HG03520 (cell line): Measurements from ENCODE around the gene HACD1.
"Not testable (repeated sequence)": the region's sequence is repeated elsewhere in the genome, so short reads cannot be mapped to it uniquely, and the experiment has no call there.

Experiments
- ATAC-seq: cut with Tn5 transposase; IDR thresholded peaks from one replicate; pipeline ENCODE4 v1.9.1; 2021; ENCODE audit warnings: mild to moderate bottlenecking, moderate library complexity; ENCODE audit not compliant: unreplicated experiment

The HACD1 gene

GRCh38 chr10:17643755-17644484 is 26.7 kb upstream of the HACD1 start, which contains the start of gene STAM:
Gene STAM, plus strand, starts transcription at chr10:17644151. Its CDS starts 189 bp downstream, at chr10:17644340.
- peak; percentile 86 for ATAC-seq

DNA sequence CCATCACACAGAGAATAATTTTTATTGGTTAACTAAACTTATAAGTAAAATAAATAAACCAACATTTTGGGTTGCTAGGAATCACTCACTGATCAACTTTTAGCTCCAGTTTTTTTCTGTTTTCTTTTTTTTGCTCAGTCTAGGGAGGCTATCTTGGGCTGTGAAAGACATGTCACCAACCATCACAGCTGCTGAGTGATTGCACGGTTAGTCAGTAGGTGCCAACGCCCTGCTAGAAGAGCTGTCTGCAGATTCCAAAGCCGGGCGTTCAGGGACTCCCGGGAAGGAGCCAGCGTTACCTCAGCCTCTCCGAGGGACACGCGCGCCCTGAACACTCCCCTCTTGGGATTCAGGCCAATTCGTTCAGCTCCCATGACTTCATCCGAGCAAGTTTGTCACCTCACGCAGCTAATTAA is 26.2 kb upstream of the HACD1 start:
- peak; percentile 19 for ATAC-seq

- ATAC-seq = no peak
Observed at GRCh38 chr10:17640331-17640816, 23.2 kb upstream of the HACD1 start.

DNA sequence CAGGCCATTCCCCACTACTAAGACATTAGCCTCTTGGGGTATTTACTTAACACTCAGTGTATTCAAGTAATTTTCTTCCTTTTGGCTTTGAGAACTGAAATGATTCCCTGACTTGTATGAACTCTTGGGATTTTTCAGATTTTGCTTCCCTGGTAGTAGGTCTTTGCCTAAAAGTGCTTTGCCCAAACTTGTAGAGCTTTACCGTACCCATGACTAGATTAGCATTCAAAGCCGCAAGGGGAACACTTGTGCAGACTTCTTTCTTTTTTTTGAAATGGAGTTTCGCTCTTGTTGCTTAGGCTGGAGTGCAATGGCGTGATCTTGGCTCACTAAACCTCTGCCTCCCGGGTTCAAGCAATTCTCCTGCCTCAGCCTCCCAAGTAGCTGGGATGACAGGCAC is 20.7 kb upstream of the HACD1 start:
- no peak for ATAC-seq

DNA sequence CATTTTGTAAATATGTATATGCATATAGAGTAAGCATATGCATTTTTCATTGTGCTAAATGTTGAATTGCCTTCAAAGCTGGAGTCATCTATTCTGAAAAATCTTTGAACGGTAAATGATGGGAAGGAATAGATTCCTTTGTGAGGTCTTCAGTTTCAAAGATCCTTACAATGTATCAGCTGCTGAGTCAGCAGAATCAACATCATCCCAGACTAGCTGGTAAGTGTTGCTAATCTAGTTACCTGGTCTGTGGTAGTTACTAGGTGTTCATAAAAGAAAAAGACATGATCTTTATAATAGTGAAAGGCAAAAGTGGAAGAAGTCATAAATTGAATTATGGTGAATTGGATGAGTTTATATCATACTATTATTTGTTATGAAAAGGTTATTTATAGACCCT is 16.2 kb upstream of the HACD1 start:
- no peak for ATAC-seq

GRCh38 chr10:17632590-17632989 is 15.4 kb upstream of the HACD1 start:
- ATAC-seq = not testable (repeated sequence)

- no peak for ATAC-seq
Observed at GRCh38 chr10:17626656-17627055, 9.5 kb upstream of the HACD1 start.

DNA sequence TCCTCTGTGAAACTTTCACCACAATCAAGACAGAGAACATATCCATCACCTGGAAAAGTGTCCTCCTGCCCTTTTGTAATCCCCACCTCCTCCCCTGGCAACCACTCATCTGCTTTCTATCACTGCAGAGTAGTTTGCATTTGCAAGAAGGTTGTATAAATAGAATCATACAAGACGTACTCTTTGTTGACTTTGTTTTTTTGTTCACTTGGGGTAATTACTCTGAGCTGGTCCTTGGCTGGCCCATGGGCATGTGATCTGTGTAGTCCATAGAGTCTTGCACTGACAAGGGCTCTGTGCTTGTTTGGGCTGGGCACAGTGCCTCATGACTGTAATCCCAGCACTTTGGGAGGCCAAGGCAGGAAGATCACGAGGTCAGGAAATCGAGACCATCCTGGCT is 7.8 kb upstream of the HACD1 start:
- no peak for ATAC-seq

- ATAC-seq = no peak
Observed at GRCh38 chr10:17622061-17622460, 4.9 kb upstream of the HACD1 start.

DNA sequence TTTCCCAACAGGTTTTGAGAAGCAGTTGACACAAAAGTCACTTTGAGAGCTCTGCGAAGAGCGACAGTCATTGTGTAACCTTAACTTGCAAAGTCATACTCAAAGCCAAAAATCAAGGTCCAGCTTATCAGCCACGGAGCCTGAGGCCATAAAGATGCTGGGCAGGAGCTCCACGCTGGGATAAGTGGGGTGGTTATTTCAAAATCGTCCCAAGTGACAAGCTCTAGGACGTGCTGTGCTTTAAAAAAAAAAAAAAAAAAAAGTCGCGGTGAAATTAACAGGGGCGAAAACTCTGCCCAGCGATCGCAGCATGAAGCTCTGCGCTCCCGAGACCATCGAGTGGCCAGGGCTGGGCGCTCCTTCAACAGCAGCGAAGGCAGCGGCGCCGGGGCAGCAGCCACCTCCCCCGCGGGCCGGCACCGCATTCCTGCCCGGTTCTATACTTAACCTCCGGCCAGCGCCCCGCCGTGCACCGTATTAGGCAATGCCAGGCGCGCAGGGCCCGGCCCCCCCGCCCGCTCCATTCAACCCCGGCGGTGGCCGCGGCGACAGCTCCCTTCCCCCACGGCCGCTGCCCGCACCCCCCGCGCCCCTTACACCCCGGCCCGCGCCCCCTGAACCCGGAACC is 657 bp downstream of the HACD1 start:
- peak; percentile 27 for ATAC-seq

DNA sequence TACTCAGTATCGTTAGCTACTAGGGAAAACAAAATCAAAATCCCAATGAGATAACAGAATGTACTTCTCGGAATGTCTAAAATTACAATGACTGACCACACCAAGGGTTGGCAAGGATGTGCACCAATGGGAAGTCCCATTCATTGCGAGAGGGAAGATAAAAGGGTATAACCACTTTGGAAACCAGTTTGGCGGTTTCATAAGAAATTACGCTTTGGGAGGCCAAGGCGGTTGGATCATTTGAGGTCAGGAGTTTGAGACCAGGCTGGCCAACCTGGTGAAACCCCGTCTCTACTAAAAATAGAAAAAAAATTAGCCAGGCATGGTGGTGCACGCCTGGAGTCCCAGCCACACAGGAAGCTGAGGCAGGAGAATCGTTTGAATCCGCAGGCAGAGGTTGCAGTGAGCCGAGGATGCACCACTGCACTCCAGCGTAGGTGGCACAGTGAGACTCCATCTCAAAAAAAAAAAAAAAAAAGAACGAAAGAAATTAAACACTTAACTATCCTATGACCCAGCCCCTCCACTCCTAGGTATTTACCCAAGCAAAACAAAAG is 7.6 kb downstream of the HACD1 start:
- ATAC-seq = no peak

DNA sequence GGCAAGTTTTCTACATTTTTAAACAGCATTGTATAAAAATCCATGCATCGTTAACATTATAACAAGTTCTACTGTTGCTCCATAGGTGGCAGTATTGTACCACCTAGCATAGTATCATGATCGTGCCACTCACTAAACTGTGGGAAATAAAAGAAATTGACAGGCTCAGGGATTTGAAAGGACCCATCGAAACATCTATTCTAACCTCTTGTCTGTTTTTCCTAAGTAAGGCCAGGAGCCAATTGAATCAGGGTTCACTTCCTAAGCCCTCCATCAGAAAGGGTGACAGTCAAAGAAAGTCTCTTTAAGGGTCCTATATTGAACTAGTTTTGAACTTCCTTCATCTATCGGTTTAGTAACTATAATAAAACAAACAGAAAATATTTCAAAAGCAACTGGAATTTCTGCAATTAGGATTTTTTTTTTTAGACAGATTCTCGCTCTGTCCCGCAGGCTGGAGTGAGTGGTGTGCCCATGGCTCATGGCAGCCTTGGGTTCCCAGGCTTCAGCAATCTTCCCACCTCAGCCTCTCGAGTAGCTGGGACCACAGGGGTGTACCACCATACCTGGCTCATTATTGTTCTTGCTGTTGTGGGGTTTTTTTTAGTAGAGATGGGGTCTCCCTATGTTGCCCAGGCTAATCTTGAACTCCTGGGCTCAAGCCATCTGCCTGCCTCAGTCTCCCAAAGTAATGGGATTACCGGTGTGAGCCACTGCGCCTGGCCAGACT is 9.4 kb downstream of the HACD1 start:
- no peak for ATAC-seq

DNA sequence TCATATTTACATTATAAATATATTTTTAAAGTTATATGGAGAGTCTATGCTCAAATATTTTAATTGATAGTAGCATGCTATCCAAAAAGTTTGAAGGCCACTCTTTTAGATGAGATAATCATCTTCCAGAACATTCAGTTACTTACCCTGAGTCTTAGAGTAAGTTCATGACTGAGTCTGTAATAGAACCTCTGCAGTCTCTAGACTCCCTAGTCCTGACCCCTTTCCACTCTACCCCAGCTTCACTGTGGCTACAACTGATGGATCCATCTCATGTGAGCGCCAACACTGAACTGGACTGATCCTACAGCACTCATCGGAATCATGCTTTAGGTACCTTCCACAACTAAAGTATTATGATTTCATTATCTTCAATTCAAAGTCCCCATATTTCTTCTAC is 10.1 kb downstream of the HACD1 start:
- ATAC-seq = no peak

- ATAC-seq = no peak
Observed at GRCh38 chr10:17606547-17607040, 10.6 kb downstream of the HACD1 start.

GRCh38 chr10:17605936-17606335 is 11.2 kb downstream of the HACD1 start:
- no peak for ATAC-seq

GRCh38 chr10:17599089-17599488 is 18.1 kb downstream of the HACD1 start:
- ATAC-seq = no peak

GRCh38 chr10:17597386-17597785 is 19.8 kb downstream of the HACD1 start:
- ATAC-seq = no peak

GRCh38 chr10:17590969-17591645 is 26.1 kb downstream of the HACD1 start:
- ATAC-seq = no peak

GRCh38 chr10:17589316-17589715 is 27.9 kb downstream of the HACD1 start:
- ATAC-seq = not testable (repeated sequence)

DNA sequence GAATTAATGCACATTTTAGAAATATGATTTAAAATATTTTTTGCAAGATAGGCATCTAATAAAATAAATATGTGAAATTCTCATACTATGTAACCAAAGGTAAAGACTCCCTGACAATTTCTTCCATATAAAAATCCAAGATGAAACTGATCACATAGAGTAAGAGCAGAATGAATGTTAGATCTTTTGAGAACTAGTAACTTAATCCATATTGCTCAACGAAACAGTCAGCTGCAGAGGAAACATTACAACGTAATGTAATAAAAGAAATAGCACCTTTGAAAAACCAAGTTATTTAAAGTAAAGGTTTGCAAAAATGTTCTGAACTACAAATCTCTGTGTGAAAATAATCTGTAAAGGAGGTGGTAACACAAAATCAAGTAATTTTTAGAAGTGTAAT is 28.8 kb downstream of the HACD1 start:
- no peak for ATAC-seq

DNA sequence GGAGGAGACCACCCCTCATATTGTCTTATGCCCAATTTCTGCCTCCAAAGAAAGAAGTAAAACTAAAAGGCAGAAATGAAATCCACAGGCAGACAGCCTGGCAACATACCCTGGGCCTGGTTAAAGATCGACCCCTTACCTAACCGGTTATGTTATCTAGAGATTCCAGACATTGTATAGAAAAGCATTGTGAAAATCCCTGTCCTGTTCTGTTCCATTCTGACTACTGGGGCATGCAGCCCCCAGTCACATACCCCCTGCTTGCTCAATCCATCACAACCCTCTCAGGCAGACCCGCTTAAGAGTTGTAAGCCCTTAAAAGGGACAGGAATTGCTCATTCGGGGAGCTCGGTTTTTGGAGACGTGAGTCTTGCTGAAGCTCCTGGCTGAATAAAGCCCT is 29.9 kb downstream of the HACD1 start:
- not testable (repeated sequence) for ATAC-seq
